Stimulated activated CD8-positive, alpha-beta memory T cell treated with anti-CD3 and anti-CD28 coated beads, Interleukin-15, amount 100 ng/mL, for 4 hours (primary cell): ENCODE measurements around the gene SRD5A1.

Source experiments
- DNase-seq, 2 donors: peaks; one replicate each; pipeline ENCODE4 v3.0.0-alpha.2; 2020; ENCODE audit warnings: low read depth in 2 of 2

Gene SRD5A1

GRCh38 chr5:6686501-6686900 lies 53.3 kb downstream of the SRD5A1 start:
- no peak for DNase-seq

- no peak for DNase-seq
Observed at GRCh38 chr5:6686915-6687409, 53.7 kb downstream of the SRD5A1 start.

GRCh38 chr5:6687505-6687904 lies 54.3 kb downstream of the SRD5A1 start:
- no peak for DNase-seq

GRCh38 chr5:6692906-6693305 lies 59.7 kb downstream of the SRD5A1 start:
- DNase-seq = no peak

- DNase-seq = no peak
Observed at GRCh38 chr5:6698696-6699095, 65.5 kb downstream of the SRD5A1 start.

- DNase-seq = no peak
Observed at GRCh38 chr5:6699357-6699756, 66.1 kb downstream of the SRD5A1 start.

- DNase-seq = no peak
Observed at GRCh38 chr5:6700074-6700684, 66.9 kb downstream of the SRD5A1 start.

GRCh38 chr5:6700685-6701355 lies 67.6 kb downstream of the SRD5A1 start:
- no peak for DNase-seq

- no peak for DNase-seq
Observed at GRCh38 chr5:6701491-6701890, 68.3 kb downstream of the SRD5A1 start.

- DNase-seq = no peak
Observed at GRCh38 chr5:6702633-6703032, 69.4 kb downstream of the SRD5A1 start.

- DNase-seq = no peak
Observed at GRCh38 chr5:6703806-6704205, 70.6 kb downstream of the SRD5A1 start.

GRCh38 chr5:6704361-6704851 lies 71.2 kb downstream of the SRD5A1 start:
- no peak for DNase-seq

- DNase-seq = no peak
Observed at GRCh38 chr5:6705088-6705487, 71.8 kb downstream of the SRD5A1 start.

GRCh38 chr5:6705959-6706358 lies 72.7 kb downstream of the SRD5A1 start:
- no peak for DNase-seq

GRCh38 chr5:6707852-6708251 lies 74.6 kb downstream of the SRD5A1 start:
- DNase-seq = no peak

GRCh38 chr5:6708814-6709213 lies 75.6 kb downstream of the SRD5A1 start:
- DNase-seq = no peak

- DNase-seq = no peak
Observed at GRCh38 chr5:6710070-6710469, 76.8 kb downstream of the SRD5A1 start.

GRCh38 chr5:6710551-6711318 lies 77.5 kb downstream of the SRD5A1 start:
- DNase-seq = no peak

- DNase-seq = no peak
Observed at GRCh38 chr5:6711409-6712141, 78.3 kb downstream of the SRD5A1 start.

GRCh38 chr5:6712142-6712576 lies 78.9 kb downstream of the SRD5A1 start:
- DNase-seq = peak; percentile 19 to 36

- peak; percentile 93 to 96 for DNase-seq
Observed at GRCh38 chr5:6712577-6713273, 79.5 kb downstream of the SRD5A1 start.
